GM19324 (cell line): Measurements from ENCODE around the gene SEC14L5.
"Not testable (repeated sequence)": the region's sequence is repeated elsewhere in the genome, so short reads cannot be mapped to it uniquely, and the experiment has no call there.

Experiments
- ATAC-seq: cut with Tn5 transposase; IDR thresholded peaks from one replicate; pipeline ENCODE4 v1.9.1; 2021; ENCODE audit warnings: mild to moderate bottlenecking, moderate library complexity; ENCODE audit not compliant: unreplicated experiment, low FRiP score

The SEC14L5 gene

DNA sequence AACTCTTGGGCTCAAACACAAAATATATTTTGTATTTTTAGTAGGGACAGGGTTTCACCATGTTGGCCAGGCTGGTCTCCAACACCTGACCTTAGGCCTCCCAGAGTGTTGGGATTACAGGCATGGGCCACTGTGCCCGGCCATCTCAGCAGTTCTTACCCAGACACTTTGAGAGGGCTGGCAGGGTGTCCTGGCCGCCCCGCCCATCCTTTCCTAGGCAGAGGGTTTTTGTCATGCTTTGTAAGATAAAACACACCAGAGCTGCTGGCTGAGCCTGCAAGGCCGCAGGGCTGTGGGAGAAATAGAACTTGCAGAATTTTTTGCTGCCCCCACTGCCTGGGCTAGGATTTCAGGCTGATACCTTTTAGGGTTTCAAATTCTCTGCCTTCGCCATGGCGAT, 29.9 kb upstream of the SEC14L5 start:
- no peak for ATAC-seq

DNA sequence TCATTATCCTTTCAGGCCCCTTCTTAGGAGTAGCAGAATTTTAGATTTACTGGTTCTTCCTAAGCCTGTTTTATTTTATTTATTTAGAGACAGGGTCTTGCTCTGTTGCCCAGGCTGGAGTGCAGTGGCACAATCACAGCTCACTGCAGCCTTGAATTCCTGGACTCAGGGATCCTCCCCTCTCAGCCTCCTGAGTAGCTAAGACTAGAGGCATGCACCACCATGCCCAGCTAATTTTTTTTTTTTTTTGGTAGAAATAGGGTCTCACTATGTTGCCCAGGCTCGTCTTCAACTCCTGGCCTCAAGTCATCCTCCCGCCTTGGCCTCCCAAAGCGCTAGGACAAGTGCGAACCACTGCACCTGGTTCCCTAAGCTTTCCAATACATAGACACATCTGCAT, 28.5 kb upstream of the SEC14L5 start:
- ATAC-seq, result not testable (repeated sequence)

DNA sequence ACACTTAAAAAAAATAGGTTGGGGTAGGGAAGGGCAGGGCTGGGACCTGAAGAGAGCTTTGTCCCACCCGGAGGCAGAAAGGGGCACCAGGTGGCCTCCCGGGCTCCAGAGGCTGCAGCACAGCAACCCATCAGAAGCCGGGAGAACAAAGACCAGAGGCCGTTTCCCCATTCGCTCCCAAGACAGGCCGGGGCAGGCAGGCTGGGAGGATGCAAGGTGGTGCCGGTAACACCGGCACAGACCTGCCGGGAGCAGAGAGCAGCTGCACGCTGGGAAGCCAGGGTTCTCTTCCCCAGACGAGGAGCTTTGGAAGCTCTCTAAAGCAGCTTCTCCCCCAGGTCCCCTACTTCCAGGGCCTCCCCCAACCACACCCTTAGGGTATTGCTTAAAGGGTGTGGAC, 26.7 kb upstream of the SEC14L5 start:
- ATAC-seq, result no peak

DNA sequence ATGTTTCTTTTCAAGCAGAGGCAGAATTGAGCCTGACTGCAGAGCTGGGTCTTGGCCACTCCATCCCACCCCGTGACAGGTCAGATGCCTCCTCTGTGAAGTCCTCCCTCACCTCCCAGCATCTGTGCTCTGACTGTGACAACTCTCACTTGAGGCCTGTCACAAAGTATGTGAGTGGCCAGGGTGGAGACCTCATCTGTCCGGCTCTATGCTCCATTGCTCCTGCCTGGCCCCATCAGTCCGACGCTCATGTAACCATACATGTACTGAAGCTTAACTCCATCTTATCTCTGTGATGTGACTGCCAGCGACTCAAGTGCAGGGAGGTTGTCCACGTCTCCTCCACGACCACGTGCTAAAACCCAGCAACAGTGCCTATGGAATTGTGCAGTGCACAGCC, 24.7 kb upstream of the SEC14L5 start:
- ATAC-seq, result no peak

DNA sequence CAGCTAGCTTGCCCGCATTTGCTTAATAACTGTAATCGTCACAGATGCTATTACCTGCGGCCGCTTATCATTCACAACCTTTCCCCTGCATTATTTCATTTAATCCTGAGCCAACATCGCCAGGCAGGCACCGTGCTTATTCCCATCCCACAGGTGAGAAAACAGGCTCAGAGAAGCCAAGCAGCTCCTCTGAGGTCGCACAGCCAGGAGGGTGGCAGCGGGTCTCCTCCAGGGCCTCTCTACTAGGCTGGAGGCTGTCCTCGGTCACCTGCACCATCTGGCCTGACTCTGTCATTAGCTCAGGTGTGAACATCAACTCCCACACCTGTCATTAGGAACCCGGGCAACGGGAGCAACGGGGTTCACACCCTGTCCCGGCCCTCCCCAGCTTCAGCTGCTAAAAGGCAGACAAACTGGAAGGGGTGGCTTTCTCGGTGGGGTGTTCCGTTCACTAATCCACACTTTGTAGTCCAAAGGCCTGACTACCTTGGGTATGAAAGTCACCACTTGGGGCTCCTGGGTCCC, 24.2 kb upstream of the SEC14L5 start:
- no peak for ATAC-seq

DNA sequence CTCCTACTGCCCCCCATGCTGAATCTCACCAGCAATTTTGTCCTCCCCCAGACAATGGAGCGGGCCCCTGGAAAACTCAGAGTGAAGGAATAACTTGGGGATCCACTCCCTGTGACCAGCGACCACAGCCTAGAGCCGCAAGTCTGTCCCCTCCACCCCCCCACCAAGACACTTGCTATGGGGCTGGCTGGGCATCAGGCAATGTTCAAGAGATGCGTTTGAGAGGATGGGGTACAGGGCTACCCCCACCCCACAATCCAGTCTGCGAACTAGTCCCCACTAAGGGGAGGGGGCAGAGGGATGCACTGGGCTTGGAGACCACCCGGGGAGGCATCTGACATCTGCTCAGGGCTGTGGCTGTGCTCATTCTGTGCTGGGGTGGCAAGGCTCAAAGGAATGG, 23.5 kb upstream of the SEC14L5 start:
- no peak for ATAC-seq

DNA sequence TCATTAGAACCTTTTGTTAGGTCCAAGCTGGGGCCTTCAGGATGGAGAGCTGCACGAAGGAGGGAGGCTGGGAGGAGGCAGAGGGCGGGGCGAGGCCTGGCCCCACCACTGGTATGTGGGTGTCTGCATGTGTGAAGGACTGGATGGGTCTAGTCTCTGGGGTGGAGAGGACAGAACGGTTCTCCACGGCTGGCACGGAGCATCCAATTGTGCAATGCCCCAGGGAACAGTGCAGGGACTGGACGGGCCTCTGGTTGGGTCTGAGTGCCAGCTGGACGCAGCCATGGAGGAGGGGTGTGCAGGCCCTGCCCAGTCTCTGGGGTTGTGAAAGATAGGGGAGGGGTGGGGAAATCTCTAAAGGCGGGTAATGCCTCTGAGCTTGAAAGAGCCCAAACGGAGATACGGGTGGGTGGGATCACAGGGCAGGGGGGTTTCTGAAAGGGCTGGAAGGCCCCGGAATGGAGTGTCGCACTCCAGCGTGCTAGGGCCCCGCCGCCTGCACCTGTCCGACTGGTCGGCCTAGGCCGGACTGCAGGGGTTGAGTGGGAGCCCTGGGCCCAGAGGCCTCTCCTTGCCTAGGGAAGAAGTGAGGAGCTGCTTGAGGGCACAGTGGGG, 22.8 kb upstream of the SEC14L5 start:
- ATAC-seq, result no peak

- ATAC-seq, result no peak
Observed at GRCh38 chr16:4936181-4936990, 21.7 kb upstream of the SEC14L5 start.

- ATAC-seq, result no peak
Observed at GRCh38 chr16:4936991-4937781, 20.9 kb upstream of the SEC14L5 start, which contains the start of gene PPL. TSS of gene PPL (minus strand) at chr16:4937148. CDS start at chr16:4937045, 103 bp downstream.

GRCh38 chr16:4937782-4938682, 20.1 kb upstream of the SEC14L5 start:
- ATAC-seq, result no peak

DNA sequence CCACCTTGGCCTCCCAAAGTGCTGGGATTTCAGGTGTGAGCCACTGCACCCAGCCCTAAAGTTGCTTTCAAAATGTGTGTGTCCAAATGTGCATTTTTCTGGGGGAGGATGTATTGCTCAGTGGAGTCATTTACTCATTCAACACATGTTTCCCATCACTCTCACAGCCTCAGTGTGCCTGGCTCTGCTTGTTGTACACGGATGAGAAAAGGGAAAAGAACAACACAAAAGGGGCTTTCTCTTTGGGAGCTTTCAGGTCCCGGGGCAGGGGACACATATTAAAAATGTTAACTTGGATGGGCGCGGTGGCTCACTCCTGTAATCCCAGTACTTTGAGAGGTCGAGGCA, 19.5 kb upstream of the SEC14L5 start:
- no peak for ATAC-seq

DNA sequence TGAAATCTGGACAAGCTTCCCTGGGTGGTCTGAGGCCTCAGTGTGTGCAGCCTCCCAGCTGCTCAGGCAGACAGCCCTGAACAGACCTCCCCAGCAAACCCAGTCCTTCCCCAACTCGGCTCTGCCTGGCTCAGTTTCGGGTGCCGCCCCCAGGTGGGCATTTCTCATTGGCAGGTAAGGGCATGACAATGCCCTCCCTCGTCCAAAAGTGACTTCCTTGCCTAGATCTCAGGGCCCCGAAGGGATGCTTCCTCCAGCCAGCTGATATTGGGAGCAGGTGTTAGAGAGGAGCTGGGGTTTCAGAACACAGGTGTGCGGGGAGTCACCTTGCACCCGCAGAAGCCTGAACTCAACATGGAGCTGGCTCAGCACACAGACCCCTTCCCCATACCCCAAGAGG, 17.4 kb upstream of the SEC14L5 start:
- ATAC-seq, result no peak

DNA sequence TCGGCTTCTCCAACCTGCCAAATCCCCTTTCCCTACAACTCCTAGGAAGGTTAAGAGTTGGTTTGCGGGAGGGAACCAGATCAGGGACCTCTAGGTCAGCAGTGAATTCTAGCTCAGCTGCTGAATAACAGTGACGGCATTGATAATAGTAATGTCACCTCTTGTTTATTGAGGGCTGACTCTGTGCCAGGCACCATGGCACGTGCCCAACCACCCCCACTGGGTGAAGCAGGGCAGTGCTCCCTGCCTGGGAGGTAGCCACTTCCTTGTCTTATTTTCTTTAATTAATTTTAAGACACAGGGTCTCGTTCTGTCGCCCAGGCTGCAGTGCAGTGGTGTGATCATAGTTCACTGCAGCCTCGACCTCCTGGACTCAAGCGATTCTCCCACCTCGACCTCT, 15.6 kb upstream of the SEC14L5 start:
- ATAC-seq, result no peak

DNA sequence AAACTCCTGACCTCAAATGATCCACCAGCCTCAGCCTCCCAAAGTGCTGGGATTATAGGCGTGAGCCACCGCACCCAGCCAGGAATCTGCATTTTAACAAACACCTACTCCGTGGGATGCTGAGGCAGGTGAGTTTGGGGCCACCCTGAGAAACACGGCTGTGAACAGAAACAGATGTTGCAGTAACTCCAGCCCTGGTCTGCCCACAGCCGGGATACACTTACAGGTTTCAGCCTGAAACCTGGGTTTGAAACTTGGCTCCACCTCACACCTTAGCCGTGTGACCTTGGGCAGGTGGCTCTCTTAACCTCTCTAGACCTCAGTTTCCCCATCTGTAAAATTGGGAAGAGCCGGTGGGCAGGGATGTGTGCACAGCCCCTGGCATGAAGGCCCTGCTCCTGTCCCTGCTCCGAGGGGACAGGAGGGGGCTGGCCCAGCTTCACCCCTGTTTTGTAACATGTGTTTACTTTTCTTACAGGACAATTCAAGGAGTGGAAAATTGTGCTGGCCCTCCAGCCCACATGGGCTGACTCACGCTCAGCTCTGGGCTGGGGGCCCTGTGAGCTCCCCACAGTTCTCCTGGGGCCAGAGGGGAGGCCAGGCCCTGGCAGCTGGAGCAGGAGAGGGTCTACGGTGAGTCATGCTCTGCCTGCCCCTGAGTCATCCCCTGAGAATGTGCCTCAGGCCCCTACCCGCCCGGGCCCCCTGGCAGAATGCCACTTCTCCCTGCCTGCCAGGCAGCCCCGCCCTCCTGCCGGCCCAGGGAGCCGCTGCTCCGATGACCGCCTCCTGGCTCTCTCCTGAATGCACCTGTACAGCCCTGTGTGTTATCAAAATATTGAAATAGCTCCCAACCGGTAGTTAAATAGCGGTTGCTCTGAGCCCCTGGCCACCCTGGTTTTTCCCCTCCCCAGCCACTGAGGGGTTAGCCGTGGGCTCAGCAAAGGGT, 13.5 kb upstream of the SEC14L5 start:
- ATAC-seq, result no peak

DNA sequence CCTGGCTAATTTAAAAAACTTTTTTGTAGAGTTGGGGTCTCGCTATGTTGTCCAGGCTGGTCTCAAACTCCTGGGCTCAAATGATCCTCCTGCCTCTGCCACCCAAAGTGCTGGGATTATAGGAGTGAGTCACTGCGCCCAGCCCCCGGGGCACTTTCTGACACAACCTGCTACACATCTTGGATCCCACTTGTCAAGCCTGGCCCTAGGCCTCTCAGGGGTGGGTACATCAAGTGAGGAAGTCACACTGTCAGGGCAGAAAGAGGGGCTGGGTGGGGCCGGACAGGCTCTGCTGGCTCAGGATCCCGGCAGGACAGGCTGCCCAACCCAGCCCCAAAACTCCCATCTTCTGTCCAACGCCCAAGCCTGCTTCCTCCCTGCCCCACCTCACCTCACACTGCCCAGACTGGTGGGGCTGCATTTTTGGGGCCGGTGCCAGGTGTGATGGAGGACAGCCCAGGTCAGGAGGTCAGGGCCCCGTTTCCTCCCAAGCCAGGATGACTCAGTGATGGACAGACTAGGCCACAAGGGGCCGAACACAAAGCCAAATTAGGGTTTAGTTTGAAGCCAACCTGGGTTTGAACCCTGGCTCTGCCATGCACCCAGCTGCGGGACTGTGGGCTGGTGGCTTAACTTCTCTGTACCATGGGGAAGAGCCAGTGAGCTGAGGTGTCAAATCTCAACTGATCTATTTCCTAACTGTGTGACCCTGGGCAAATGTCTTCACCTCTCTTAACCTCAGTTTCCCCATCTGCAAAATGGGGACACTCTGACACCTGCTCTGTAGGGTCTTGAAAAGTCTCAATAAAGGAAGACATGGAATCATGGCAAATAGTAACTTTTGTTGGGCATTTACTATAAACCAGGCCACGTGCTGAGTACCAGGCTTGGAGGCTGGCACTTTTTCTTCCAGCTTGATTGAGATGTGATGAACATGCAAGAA, 12.3 kb upstream of the SEC14L5 start:
- no peak for ATAC-seq

DNA sequence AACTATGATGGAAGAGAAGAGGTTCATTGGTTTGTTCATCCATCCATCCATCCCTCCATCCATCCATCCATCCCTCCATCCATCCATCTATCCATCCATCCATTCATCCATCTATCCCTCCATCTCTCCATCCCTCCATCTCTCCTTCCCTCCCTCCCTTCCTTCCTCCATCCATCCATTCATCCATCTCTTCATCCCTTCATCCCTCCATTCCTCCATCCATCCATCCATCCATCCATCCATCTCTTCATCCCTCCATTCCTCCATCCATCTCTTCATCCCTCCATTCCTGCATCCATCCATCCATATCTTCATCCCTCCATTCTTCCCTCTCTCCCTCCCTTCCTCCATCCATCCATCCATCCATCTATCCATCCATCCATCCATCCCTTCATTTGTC, 11.2 kb upstream of the SEC14L5 start:
- no peak for ATAC-seq

- ATAC-seq, result no peak
Observed at GRCh38 chr16:4947722-4948503, 10.2 kb upstream of the SEC14L5 start.
